ENCODE data around the gene IFT88. TPM values are rescaled to one million over a fixed set of nuclear protein-coding genes. Genes with fewer than 3 reads are reported as not detected.

The IFT88 gene
- total and polyA plus RNA-seq, 2 of the 8 experiments (the other 6 are each of a cell fraction or from before 2014, with no cell fraction given), result 1.7 to 5.8 TPM

GRCh38 chr13:20709782-20710181 lies 142.8 kb downstream of the IFT88 start (continued):
- no peak for TF ChIP-seq CHD7 (IDR thresholded peaks at IDR 0.05; ENCODE audit: insufficient replicate concordance, low read length)
- no peak for TF ChIP-seq USF2 (IDR thresholded peaks at IDR 0.05; ENCODE audit: low read length)
- no peak for TF ChIP-seq CTBP2 (IDR thresholded peaks at IDR 0.05; ENCODE audit: borderline replicate concordance, insufficient read depth, insufficient read length, low read length)
- TF ChIP-seq SP4 (IDR thresholded peaks at IDR 0.05; ENCODE audit: low read length), result no peak
- no peak for TF ChIP-seq FOSL1 (IDR thresholded peaks at IDR 0.05; ENCODE audit: insufficient read depth, low read depth, low read length)
- TF ChIP-seq ATF2 (IDR thresholded peaks at IDR 0.05; ENCODE audit: low read length), result no peak

Data from H1 (cell line).